T-cell (primary cell): ENCODE measurements around the gene ARID3A. TPM values are rescaled to one million over a fixed set of nuclear protein-coding genes. Genes with fewer than 3 reads are reported as not detected.

Experiments
- ATAC-seq, 4 experiments: fragments of 200-7000 bp in 3 of 4; fragments of 150-1000 bp in 1 of 4; cut with Tn5 transposase; replicated peaks in 1 of 4; 1 replicate in 3 of 4; 2 replicates in 1 of 4; pipeline ENCODE4 v1.10.0; 2021; ENCODE audit warnings: moderate library complexity in 3 of 4, mild to moderate bottlenecking in 2 of 4, moderate number of reproducible peaks in 1 of 4
- CTCF ChIA-PET, 2 donors: fragments of 300-600 bp; sonication (Branson Sonifier 250); formaldehyde crosslinking; loops; one replicate each; lab custom pipeline; 2022; ENCODE audit warnings: antibody characterized with exemption in 2 of 2; lab: Charles Lee
- POLR2A ChIA-PET, 2 donors: fragments of 300-600 bp; sonication (Branson Sonifier 250); formaldehyde crosslinking; loops; one replicate each; lab custom pipeline; 2022; ENCODE audit warnings: antibody characterized with exemption in 2 of 2; lab: Charles Lee
- DNase-seq, 35 experiments: peaks; one replicate each; pipeline versions ENCODE4 v3.0.0 to v3.0.0-alpha.2; 2013 to 2023
- H3K27ac ChIP-seq: one replicate; pipeline ENCODE4 v1.5.1; 2013; ENCODE audit warnings: low read length
- H3K27me3 ChIP-seq, 2 experiments: replicated peaks in 1 of 2; 1 replicate in 1 of 2; 2 replicates in 1 of 2; pipeline versions ENCODE4 v1.6.1 to v1.7.0; 2013; ENCODE audit warnings: low read length in 1 of 2, mixed read lengths in 1 of 2; ENCODE audit not compliant: control insufficient read depth in 2 of 2, insufficient read depth in 2 of 2; ENCODE audit errors: extremely low read depth in 1 of 2
- H3K36me3 ChIP-seq, 2 donors: 1 replicate in 1 of 2; 2 replicates in 1 of 2; pipeline versions ENCODE4 v1.6.1 to v1.7.0; 2013; ENCODE audit warnings: low read length in 1 of 2; ENCODE audit not compliant: control insufficient read depth in 2 of 2, insufficient read depth in 1 of 2; ENCODE audit errors: extremely low read depth in 1 of 2
- H3K4me1 ChIP-seq, 2 experiments: 1 replicate in 1 of 2; 2 replicates in 1 of 2; pipeline versions ENCODE4 v1.6.1 to v1.7.0; 2013; ENCODE audit warnings: low read length in 2 of 2, mixed read lengths in 1 of 2; ENCODE audit not compliant: insufficient read depth in 2 of 2, control insufficient read depth in 1 of 2; ENCODE audit errors: extremely low read depth in 1 of 2
- H3K4me3 ChIP-seq, 2 donors: 1 replicate in 1 of 2; 2 replicates in 1 of 2; pipeline versions ENCODE4 v1.5.1 to v1.7.0; 2013; ENCODE audit warnings: mild to moderate bottlenecking in 2 of 2, low read length in 1 of 2, moderate library complexity in 1 of 2; ENCODE audit not compliant: control insufficient read depth in 1 of 2; ENCODE audit errors: extremely low read depth in 1 of 2
- H3K9me3 ChIP-seq: 2 replicates; pipeline ENCODE4 v1.7.0; 2013
- H3K27ac Mint-ChIP-seq, 2 donors: one replicate each; pipeline ENCODE4 v1.8.0; 2020 to 2021; ENCODE audit warnings: mild to moderate bottlenecking in 2 of 2, mixed read lengths in 2 of 2
- H3K27me3 Mint-ChIP-seq, 2 donors: one replicate each; pipeline ENCODE4 v1.8.0; 2021 to 2022; ENCODE audit warnings: mixed read lengths in 2 of 2
- H3K36me3 Mint-ChIP-seq: one replicate; pipeline ENCODE4 v1.8.0; 2021; ENCODE audit warnings: mixed read lengths
- H3K4me1 Mint-ChIP-seq, 3 donors: one replicate each; pipeline ENCODE4 v1.8.0; 2020 to 2022; ENCODE audit warnings: mixed read lengths in 3 of 3, mild to moderate bottlenecking in 1 of 3
- H3K4me3 Mint-ChIP-seq, 3 donors: one replicate each; pipeline ENCODE4 v1.8.0; 2020 to 2022; ENCODE audit warnings: mild to moderate bottlenecking in 3 of 3, mixed read lengths in 3 of 3, moderate library complexity in 3 of 3
- H3K9me3 Mint-ChIP-seq, 3 donors: one replicate each; pipeline ENCODE4 v1.8.0; 2020 to 2022; ENCODE audit warnings: mixed read lengths in 3 of 3
- WGBS: methylation state at CpG from one replicate; pipeline ENCODE4 v1.1.5; 2013; ENCODE audit warnings: missing lambda C conversion rate; ENCODE audit not compliant: insufficient coverage; 5-methylcytosine and 5-hydroxymethylcytosine counted together
- total RNA-seq, 35 experiments: library from RNA in 6 of 35; stranded (reverse) in 6 of 35; fragments of 120-200 nt in 1 of 35; gene quantifications; one replicate each; pipeline versions ENCODE4 v1.2.1 to v1.2.4 and lab custom pipeline; 2013 to 2026

Gene ARID3A
- total RNA-seq, 5 donors from 2014 or later (not counting 1 experiment from before 2014, with no cell fraction given): 9.8 to 13.2 (median 12.0) TPM

DNA sequence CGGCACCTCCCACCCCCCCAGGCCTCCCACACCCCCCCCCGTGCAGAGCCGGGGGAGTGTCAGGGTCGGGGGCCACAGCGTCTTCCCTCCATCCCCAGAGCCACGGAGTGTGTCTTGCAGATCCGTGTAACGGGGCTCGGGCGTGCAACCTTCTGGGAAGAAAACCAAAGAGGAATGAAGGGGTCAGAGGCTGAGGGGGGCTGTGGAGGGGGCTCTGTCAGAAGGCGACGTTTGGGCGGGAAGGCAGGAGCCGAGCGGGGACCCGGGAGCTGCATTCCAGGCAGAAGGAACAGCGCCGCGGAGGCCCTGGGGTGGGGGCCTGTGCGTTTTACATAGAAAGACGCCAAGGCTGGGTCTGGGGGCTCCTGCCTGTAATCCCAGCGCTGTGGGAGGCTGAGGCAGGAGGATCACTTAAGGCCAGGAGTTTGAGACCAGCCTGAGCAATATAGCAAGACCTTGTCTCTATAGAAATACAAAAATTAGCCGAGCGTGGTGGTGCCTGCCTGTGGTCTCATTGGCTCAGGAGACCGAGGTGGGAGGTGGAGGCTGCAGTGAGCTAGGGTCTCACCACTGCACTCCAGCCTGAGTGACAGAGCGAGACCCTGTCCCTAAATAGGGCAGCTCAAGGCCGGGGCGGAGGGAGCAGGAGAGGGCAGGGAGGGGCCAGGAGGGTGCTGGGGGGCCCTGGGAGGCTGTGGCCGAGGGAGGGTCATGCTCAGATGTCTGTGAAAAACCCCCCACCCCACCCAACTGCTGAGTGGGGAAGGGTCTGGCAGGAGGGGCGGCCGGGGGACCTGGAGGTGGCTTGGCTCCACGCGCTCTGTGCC lies 27.8 kb downstream of the ARID3A start:
- ATAC-seq: no peak
- CTCF ChIA-PET: no interaction called here
- Histone ChIP-seq H3K9me3 (no peaks in the 10 kb centered on the region), H3K27me3 (no peaks in the 10 kb centered on the region), H3K4me1 (peaks cover 2 to 28% of the 10 kb centered on the region in 2 experiments), H3K27ac (no peak overlapping the region), H3K4me3 (peak overlapping the region in 1 of 2 donors; percentile 46), H3K36me3 (no peaks in the 10 kb centered on the region)
- Mint-ChIP-seq H3K27me3 (no peaks in the 10 kb centered on the region), H3K9me3 (no peaks in the 10 kb centered on the region), H3K27ac (peak overlapping the region in 1 of 2 donors; percentile 22), H3K4me3 (peak overlapping the region in 2 of 3 donors; percentile 46 to 57), H3K36me3 (no peaks in the 10 kb centered on the region), H3K4me1 (peaks cover 9 to 14% (median 9%) of the 10 kb centered on the region in 3 donors)
- 67% methylated on average over 14 of the region's 33 CpGs for WGBS
- POLR2A ChIA-PET: no interaction called here
- DNase-seq: no peak

DNA sequence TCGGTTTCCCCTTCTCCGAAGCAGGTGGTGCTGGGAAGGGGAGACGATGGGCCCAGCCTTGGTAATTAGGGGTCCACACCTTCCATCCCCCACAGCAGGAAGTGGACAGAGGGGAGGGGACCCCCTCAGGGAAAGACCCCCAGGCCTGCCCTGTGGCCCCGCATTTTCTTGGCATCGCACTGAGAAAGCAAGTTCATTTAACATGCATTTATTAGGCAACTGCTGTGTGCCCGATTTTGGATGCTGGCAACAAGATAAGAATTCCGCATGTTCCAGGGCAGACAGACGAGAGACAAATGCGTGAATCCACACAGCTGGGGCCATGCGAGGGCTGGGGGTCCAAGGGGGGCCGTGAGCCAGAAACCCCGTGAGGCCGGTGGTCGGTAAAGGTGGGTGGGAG lies 28.4 kb downstream of the ARID3A start:
- Mint-ChIP-seq H3K36me3 (no peaks in the 10 kb centered on the region), H3K27me3 (no peaks in the 10 kb centered on the region), H3K4me3 (no peak overlapping the region), H3K4me1 (peaks cover 9 to 18% (median 12%) of the 10 kb centered on the region in 3 donors), H3K27ac (no peak overlapping the region), H3K9me3 (no peaks in the 10 kb centered on the region)
- H3K9me3 ChIP-seq: no peaks in the 10 kb centered on the region
- H3K27ac ChIP-seq: no peak overlapping the region
- ChIA-PET CTCF (no interaction called here), POLR2A (no interaction called here)
- no peak overlapping the region for H3K4me3 ChIP-seq
- H3K36me3 ChIP-seq: no peaks in the 10 kb centered on the region
- H3K27me3 ChIP-seq: no peaks in the 10 kb centered on the region
- H3K4me1 ChIP-seq: peaks cover 2 to 28% of the 10 kb centered on the region in 2 experiments
- ATAC-seq: no peak
- WGBS: 91% methylated on average over 11 of the region's 14 CpGs
- no peak for DNase-seq

- Mint-ChIP-seq H3K9me3 (no peaks in the 10 kb centered on the region), H3K4me1 (peaks cover 9 to 18% (median 12%) of the 10 kb centered on the region in 3 donors), H3K36me3 (no peaks in the 10 kb centered on the region), H3K27ac (no peak overlapping the region), H3K4me3 (no peak overlapping the region), H3K27me3 (no peaks in the 10 kb centered on the region)
- ChIA-PET CTCF (no interaction called here), POLR2A (no interaction called here)
- no peak for ATAC-seq
- no peak overlapping the region for H3K27ac ChIP-seq
- no peaks in the 10 kb centered on the region for H3K36me3 ChIP-seq
- H3K4me1 ChIP-seq: peaks cover 2 to 28% of the 10 kb centered on the region in 2 experiments
- 84% methylated on average over 41 of the region's 43 CpGs for WGBS
- H3K9me3 ChIP-seq: no peaks in the 10 kb centered on the region
- H3K27me3 ChIP-seq: no peaks in the 10 kb centered on the region
- H3K4me3 ChIP-seq: no peak overlapping the region
- no peak for DNase-seq
These were observed 29.0 kb downstream of the ARID3A start for GRCh38 chr19:954672-955494.

- Histone ChIP-seq H3K9me3 (no peaks in the 10 kb centered on the region), H3K4me3 (no peak overlapping the region), H3K36me3 (no peaks in the 10 kb centered on the region), H3K27ac (no peak overlapping the region), H3K4me1 (peaks cover 2 to 28% of the 10 kb centered on the region in 2 experiments), H3K27me3 (no peaks in the 10 kb centered on the region)
- no peaks in the 10 kb centered on the region for H3K36me3 Mint-ChIP-seq
- WGBS: 97% methylated on average over 53 of the region's 55 CpGs
- no peaks in the 10 kb centered on the region for H3K9me3 Mint-ChIP-seq
- H3K4me1 Mint-ChIP-seq: peaks cover 9 to 18% (median 12%) of the 10 kb centered on the region in 3 donors
- no peak for DNase-seq
- ChIA-PET POLR2A (no interaction called here), CTCF (interaction anchor here in 1 of 2 donors (0.6 kb wide), 2 partner anchors 16 to 78 kb away, joined by 3 to 5 read pairs; no protein-coding TSS in a partner anchor)
- H3K4me3 Mint-ChIP-seq: no peak overlapping the region
- no peaks in the 10 kb centered on the region for H3K27me3 Mint-ChIP-seq
- ATAC-seq: no peak
- no peak overlapping the region for H3K27ac Mint-ChIP-seq
These were observed 30.2 kb downstream of the ARID3A start for GRCh38 chr19:955803-956765.

DNA sequence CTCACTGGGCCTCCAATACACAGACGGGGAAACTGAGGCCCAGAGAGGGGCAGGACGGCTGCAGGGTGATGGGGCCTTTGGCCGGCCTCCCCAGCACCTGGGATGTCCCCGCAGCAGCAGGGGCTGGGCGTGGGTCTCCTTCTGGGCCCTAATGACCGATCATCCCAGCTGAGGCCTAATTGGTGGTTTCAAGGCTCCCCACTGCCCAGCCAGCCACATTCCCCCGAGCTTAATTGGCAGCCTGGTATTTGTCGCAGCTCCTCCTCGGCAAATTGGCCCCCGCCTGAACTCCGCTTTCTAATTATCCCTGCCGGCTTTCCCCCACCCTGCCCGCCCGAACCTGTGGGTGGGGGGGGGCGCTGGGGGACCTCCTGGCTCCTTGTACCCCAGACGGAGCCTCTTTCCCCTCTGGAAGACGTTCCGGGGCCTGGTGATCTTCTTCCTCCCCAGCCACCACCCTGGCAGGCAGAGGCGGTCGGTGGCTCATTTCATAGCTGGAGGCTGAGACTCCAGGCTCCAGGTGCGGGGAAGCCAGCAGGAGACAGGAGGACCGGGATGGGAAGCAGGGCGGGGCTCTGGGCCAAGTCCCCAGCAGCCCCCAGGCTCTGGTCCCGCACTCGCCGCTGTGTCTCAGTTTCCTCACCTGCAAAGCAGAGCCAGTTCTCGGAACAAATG lies 31.1 kb downstream of the ARID3A start:
- CTCF ChIA-PET: interaction anchor here in 1 of 2 donors (0.6 kb wide), 1 partner anchor 79 kb away, joined by 5 read pairs; no protein-coding TSS in a partner anchor
- peaks cover 9 to 13% (median 12%) of the 10 kb centered on the region in 3 donors for H3K4me1 Mint-ChIP-seq

More for the DNA sequence above, 31.1 kb downstream of the ARID3A start:
- H3K27ac Mint-ChIP-seq: no peak overlapping the region
- POLR2A ChIA-PET: no interaction called here
- Histone ChIP-seq H3K4me1 (peaks cover 2 to 27% of the 10 kb centered on the region in 2 experiments), H3K9me3 (no peaks in the 10 kb centered on the region), H3K4me3 (no peak overlapping the region), H3K27me3 (no peaks in the 10 kb centered on the region), H3K27ac (no peak overlapping the region), H3K36me3 (no peaks in the 10 kb centered on the region)
- no peaks in the 10 kb centered on the region for H3K36me3 Mint-ChIP-seq
- no peak overlapping the region for H3K4me3 Mint-ChIP-seq
- DNase-seq: no peak
- no peak for ATAC-seq
- no peaks in the 10 kb centered on the region for H3K9me3 Mint-ChIP-seq
- WGBS: 83% methylated on average over 15 of the region's 27 CpGs
- H3K27me3 Mint-ChIP-seq: no peaks in the 10 kb centered on the region
